NCI-H187 treated with DMSO at 0.1 percent for 48 hours (cell line): ENCODE measurements around the gene RILPL1.
"Not testable (repeated sequence)": the region's sequence is repeated elsewhere in the genome, so short reads cannot be mapped to it uniquely, and the experiment has no call there.

Experiments
- DNase-seq: peaks from one replicate; lab custom pipeline; 2025; lab: John Stamatoyannopoulos, UW

Gene RILPL1

DNA sequence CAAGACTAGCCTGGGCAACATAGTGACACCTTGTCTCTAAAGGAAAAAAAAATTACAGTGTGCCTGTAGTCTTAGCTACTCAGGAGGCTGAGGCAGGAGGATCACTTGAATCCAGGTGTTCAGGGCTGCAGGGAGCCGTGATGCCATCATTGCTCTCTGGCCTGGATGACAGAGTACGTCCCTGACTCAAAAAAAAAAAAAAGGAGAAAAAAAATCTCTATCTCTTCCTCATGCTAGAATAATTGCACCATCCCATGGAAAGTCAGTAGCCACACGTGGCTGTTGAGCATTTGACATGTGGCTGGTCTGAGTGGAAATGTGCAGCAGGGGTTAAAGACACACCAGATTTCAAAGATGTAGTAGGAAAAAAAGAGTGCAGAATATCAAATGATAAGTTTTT, 3.8 kb downstream of the RILPL1 start:
- no peak for DNase-seq

DNA sequence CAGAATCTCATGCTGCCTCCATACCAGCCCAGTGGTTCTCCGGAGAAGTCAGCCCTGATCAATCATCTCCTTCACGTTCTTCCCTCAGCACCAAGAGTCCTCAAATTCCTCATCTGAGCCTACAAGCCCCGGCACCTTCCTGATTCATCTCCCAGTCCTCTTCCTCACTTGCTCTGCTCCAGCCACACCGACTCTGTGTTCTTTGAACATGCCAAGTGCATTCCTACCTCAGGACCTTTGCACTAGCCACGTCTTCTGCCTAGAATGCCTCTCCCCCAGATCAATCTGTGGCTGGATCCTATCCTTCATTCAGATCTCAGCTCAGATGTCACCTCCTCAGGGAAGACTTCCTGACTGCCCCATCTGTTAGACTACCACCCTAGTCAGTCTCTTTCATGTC, 4.7 kb downstream of the RILPL1 start:
- DNase-seq, result no peak

DNA sequence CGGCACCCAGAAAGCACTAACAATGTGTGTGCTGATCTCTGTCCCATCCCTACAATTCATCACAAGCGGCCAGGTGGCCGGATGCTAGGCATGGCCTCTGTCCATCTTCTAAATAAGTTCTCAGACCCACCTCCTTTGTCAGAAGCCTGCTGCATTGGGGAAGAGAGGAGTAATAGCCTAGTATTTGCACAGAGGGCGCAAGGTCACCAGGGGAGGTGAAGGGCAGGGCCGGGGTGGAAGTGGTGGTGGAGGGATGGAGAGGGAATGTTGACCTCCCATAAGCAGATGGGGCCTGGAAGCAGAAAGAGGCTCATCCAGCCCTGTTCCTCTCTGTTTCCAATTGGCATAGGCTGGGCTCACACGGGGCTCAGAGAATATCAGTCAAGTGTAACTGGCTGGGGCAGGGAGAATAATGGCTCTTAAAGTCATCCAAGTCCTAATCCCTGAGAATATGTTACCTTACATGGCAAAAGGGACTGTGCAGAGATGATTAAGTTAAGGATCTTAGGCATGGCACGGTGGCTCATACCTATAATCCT, 6.9 kb downstream of the RILPL1 start:
- DNase-seq, result no peak

DNA sequence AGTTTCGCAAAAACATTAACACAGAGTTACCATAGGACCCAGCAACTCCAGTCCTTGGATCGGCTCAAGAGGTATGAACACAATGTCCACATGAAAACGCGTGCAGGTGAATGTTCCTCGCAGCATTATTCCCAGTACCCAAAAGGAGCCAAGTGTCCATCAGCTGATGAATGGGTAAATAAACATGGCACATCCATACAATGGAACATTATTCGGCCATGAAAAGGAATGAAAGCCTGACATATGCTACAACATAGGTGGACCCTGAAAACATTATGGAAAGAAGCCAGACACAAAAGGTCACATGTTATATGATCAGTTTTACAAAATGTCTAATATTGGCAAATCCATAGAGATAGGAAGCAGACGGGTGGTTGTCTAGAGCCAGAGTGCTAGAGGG, 9.1 kb downstream of the RILPL1 start:
- no peak for DNase-seq

GRCh38 chr12:123523518-123523917, 10.0 kb downstream of the RILPL1 start:
- no peak for DNase-seq

GRCh38 chr12:123522164-123522563, 11.4 kb downstream of the RILPL1 start:
- DNase-seq, result no peak

DNA sequence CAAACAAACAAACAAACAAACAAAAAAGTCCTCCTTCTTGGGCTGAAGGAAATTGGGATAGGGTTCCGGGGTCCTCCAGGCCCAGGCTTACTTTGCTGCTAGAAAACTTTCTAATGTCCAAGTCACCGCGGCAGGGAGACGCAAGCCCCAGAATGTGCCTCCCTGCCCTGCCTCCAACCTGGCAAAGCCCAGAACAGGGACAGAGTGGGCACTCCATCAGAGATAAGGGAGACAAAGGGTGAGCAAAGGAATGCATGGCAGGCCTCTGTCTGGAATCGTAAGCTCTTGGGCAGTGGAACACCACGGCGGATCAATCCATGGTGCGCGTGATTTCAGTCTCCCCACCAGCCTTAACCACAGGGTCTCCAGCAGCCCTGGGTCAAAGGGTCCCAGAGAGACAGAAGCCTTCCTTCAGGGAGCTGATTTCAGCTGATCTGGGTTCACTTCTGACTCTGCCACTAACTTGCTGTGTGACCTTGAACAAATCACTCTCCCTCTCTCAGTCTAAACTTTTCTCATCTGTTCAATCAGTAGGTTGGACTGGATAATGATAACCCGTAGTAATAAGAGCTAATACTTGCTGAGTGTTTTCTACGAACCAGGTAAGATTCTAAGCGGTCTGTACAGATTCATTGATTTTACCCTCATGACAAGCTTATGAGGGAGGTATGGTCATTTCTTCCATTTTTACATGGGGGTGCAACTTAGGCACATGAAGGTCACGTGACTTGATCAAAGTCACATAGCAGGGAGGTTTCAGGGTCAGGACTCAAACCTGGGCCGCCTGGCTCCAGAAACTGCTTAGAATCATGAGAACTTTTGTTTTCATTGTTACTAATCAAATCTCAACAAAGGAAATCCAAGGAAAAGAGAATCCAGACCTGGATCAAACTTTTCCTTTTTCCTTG, 12.7 kb downstream of the RILPL1 start:
- no peak for DNase-seq

DNA sequence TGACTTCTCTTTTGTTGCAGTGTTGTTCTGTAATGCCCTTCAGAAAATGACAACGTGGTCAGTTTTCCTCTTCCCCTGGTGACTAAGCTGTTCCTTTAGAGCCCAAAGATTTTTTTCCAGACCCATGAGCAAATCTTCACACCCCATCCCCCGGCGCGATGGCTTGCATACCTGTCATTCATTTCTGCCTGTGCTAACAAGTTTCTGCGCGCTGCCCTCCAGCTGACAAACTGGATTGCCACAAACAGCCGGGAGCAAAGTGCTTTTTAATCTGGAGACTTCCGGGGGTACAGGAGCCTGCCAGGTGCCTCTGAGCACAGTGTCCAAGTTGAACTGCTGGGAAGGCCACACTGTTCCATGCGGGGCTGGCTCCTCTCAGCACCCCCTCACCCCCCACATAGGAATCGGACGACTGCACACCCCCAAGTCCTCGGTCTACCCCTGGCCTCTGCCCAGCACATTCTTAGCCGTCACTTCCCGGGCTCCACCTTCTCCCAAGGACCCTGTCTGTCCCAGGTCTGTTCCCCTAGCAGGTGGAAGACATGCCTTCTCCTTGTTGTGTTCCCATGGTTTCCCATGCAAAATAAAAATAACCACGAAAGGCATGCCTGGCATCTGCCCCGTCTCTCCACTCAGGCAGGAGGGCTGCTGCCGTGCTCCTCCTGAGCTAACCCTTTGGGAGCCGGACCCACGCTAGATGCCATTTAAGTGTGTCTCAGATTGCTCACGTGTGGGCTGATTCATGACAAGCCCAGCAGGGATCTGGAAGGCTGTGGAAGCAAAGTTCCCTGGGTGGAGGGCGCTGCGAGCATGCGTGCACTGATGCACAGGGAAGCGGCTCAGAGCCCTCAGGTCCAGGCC, 14.1 kb downstream of the RILPL1 start:
- DNase-seq, result no peak

DNA sequence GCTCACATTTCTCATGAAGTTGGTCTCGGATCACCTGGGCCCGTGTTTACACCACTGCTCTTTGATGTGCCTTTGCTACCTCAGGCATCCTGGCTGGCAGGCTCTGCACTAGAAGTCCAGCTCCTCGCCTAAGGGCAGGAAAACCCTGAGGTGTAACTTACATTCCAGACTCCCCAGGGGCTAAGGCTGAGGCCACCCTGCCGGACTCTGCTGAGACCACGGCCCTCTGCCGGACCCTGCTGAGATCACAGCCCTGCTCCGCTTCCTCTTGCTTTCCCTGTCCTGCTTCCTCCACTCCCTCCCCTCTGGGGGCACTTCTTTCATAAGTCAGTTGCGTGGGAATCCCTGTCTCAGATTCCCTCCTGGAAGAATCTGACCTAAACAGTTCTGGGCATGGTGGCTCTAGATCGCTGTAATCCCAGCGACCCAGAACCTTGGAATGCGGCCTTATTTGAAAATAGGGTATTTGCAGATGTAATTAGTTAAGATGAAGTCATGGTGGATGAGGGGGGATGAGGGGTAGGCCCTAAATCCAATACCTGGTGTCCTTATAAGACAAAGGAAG, 17.2 kb downstream of the RILPL1 start:
- no peak for DNase-seq

DNA sequence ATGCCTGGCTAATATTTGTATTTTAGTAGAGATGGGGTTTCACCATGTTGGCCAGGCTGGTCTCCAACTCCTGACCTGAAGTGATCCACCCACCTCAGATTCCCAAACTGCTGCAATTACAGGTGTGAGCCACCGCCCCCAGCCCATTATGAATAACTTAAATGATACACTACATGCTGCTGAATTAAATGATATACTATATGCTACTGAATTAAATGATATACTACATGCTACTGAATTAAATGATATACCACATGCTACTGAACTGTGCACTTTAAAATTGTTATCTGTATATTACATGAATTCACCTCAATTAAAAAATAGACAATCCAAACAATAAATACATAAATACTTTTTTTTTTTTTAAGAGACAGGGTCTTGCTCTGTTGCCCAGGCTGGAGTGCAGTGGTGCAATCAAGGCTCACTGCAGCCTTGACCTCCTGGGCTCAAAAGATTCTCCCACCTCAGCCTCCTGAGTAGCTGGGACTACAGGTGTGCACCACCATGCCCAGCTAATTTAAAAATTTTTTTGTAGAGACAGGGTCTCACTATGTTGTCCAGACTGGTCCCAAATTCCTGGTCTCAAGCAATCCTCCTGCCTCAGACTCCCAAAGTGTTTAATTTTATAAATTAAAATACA, 18.8 kb downstream of the RILPL1 start:
- DNase-seq, result not testable (repeated sequence)

DNA sequence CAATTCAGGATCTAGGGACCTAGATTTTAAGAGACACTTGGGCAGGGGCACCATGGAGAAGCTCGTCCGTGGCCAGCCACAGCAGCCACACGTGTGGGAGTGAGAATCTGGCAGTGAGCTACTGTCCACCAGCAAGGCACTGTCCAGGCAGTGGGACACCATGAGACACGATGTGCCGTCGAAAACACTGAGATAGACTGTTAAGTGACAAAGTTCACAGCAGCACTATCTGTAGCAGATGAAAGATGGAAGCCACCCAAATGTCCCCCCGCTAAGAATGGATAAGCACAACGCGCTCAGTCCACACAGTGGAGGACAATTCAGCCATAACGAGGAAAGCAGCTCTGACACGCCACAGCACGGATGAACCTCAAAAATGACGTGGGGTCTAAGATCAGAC, 19.7 kb downstream of the RILPL1 start:
- DNase-seq, result no peak

GRCh38 chr12:123512838-123513665, 20.5 kb downstream of the RILPL1 start:
- DNase-seq, result peak; percentile 62

DNA sequence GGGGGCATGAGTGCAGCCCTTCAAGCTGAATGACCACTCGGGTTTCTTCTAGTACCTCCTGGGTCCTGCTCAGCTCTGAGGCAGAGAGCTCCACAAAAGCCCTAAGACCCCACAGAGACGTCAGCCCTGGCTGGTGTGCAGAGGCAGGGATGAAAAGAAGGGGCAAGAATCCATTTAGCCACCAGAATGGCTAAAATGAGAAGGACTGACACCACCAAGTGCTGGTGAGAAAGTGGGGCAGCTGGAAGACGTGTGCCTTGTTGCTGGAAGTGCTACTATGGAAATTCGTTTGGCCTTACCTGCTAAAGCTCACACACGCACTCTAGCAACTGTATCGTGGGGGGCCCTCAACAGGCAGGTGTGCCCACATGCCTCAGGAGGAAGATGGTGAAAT, 26.7 kb downstream of the RILPL1 start:
- no peak for DNase-seq

GRCh38 chr12:123506059-123506842, 27.3 kb downstream of the RILPL1 start:
- no peak for DNase-seq

DNA sequence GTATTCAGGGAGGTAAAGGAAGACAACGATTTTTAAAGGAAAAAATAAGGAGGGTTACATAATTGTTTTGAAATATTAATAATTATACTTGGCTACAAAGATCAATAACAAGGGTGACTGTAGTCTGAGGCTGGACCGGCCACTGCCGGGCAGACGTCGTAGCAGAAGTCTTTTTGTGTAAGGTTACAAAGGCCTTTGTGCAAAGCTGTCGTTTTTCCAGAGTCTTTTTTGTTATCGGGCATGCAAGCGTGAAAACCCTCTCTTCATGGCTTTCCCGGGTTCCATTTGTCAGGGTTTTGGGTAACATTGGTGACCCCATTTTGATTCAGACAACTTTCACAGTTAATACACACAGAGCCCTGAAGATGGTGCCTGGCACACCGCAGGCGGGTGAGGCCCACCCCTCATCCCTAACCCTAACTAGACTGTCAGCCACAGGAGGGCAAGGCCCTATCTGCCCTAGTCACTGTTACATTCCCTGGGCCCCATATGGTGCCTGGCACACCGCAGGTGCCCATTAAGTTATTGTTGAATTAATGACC, 31.3 kb downstream of the RILPL1 start:
- DNase-seq, result no peak

- no peak for DNase-seq
Measured at GRCh38 chr12:123499332-123499731, 34.2 kb downstream of the RILPL1 start.

DNA sequence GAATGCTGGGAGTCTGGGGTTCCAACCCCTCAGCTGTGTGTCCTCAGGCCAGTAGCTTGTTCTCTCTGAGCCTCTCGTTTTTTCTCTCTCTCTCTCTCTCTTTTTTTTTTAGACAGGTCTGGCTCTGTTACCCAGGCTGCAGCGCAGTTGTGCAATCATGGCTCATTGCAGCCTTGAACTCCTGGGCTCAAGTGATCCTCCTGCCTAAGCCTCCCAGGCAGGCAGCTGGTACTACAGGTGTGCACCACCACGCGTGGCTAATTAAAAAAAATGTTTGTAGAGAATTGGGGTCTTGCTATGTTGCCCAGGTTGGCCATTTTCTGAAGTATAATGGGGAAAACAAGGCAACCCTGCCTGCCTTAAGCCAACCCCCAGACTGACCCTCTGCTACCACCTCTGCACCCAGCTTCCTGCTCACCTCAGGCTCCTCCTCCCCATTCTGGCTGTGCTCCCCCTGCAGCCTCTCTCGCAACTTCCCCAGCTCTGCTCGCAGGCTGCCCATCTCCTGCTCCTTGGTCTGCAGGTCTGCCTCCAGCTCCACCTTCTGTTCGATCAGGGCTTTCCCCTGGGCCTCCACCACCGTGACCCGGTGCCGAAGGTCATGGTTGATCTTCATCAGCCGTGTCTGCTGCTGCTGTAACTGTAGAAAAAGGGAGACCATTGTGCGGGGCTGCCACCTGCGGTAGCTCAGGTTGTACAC, 35.2 kb downstream of the RILPL1 start:
- no peak for DNase-seq

- no peak for DNase-seq
Measured at GRCh38 chr12:123497065-123497464, 36.5 kb downstream of the RILPL1 start.

DNA sequence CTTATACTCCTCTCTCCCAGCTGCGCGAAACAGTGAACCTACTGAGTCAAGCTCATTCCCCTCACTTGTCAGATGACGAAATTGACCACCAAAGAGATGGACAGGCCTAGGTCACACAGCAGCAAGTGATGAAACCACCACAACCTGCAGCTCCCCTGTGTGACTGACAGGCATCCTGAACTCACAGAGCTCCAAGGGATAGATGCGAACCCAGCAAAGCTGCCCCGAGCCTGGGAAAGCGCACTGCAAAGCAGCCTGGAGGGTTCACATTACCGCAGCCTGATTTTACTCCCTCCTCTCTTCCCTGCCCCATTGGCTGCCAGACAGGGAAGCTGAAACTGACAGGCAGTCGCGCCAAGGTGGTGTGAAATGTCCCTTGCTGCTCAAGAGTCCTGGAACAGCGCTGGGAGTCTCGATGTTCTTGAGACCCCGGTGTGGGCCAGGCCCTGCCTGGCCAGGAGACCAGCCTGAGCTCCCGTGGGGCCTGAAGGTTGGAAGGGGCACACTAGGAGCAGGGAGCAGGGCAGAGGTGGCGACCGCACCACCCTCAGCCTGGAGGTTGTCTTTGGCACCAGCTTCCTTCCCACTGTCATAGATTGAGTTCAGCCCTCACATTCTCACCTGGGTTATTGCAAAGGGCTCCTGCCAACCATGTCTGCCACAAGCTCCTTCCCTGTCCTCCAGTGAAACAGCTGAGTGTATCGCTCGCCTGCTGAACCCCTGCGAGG, 39.2 kb downstream of the RILPL1 start:
- DNase-seq, result no peak
